ENCODE measurements around the gene ME2.
"Not testable (repeated sequence)": the region's sequence is repeated elsewhere in the genome, so short reads cannot be mapped to it uniquely, and the experiment has no call there.

Gene ME2

GRCh38 chr18:50973367-50974126 lies 94.6 kb downstream of the ME2 start:
- no peak for DNase-seq (ENCODE audit: low read depth in 2 of 2)

GRCh38 chr18:50977037-50977760 lies 98.3 kb downstream of the ME2 start:
- no peak for DNase-seq (ENCODE audit: low read depth in 2 of 2)

GRCh38 chr18:50981381-50981780 lies 102.5 kb downstream of the ME2 start:
- DNase-seq (ENCODE audit: low read depth in 2 of 2) = no peak

- DNase-seq (ENCODE audit: low read depth in 2 of 2) = no peak
Measured at GRCh38 chr18:50982086-50982801, 103.3 kb downstream of the ME2 start.

- DNase-seq (ENCODE audit: low read depth in 2 of 2) = no peak
Measured at GRCh38 chr18:50982802-50983179, 103.9 kb downstream of the ME2 start.

- DNase-seq (ENCODE audit: low read depth in 2 of 2) = no peak
Measured at GRCh38 chr18:50986360-50987087, 107.6 kb downstream of the ME2 start.

GRCh38 chr18:50987261-50987660 lies 108.3 kb downstream of the ME2 start:
- DNase-seq (ENCODE audit: low read depth in 2 of 2) = no peak

GRCh38 chr18:50989711-50990110 lies 110.8 kb downstream of the ME2 start:
- no peak for DNase-seq (ENCODE audit: low read depth in 2 of 2)

GRCh38 chr18:50992351-50992762 lies 113.4 kb downstream of the ME2 start:
- no peak for DNase-seq (ENCODE audit: low read depth in 2 of 2)

GRCh38 chr18:50994031-50994430 lies 115.1 kb downstream of the ME2 start:
- DNase-seq (ENCODE audit: low read depth in 2 of 2) = no peak

- DNase-seq (ENCODE audit: low read depth in 2 of 2) = not testable (repeated sequence)
Measured at GRCh38 chr18:51003174-51003573, 124.3 kb downstream of the ME2 start.
